Activated gamma-delta T cell treated with Interleukin-2 at 50 U/mL for 16 hours (primary cell): ENCODE results near the gene NME9.

Source experiments
- DNase-seq: peaks from one replicate; pipeline ENCODE4 v3.0.0-alpha.2; 2020

The NME9 gene

DNA sequence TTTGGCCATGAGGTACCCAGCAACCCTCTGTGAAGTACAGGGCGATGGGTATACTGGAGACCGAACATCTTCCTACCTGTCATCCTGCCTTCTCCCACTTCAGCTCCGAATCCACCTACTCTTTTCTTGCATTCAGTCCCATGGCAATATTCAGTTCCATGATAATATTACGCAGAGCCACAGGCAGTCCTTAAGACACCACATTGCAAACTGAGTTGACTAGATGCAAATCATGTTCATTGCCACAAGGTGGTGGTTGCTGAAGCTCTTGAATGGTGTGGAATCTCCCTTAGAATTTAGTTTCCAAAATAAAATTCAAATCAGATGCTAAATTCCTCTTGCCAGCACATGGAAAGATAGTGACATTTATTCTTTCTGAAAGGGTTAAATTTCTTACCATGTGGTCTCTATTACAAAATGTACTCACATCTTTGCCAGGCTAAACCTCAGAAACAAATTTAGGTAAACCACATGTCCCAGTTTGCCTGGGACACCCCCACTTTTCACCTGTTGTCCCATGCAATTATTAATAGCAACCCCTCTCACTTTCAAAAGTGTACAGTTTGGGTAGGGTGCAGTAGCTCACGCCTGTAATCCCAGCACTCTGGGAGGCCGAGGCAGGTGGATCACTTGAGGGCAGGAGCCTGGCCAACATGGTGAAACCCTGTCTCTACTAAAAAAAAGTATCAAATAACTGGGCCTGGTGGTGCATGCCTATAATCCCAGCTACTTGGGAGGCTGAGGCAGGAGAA lies 1.7 kb upstream of the NME9 start:
- no peak for DNase-seq

DNA sequence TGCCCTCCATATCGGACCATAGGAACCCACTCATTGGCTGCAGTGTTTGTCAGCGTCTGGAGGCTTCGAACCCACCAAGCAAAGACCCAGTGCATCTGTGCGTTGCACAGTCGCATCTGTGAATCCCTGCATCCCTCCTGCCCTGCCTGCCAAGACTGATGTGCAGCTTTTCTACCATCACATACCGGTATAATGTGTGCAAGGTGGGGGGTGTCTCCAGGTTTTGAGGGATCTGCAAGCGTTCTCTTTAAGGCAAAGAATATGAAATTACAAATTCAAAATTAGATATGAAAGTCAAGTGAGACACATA lies 288 bp upstream of the NME9 start:
- DNase-seq = no peak

- DNase-seq = no peak
Observed at GRCh38 chr3:138328341-138328740, 1.3 kb downstream of the NME9 start.

- no peak for DNase-seq
Observed at GRCh38 chr3:138327831-138328230, 1.8 kb downstream of the NME9 start.

GRCh38 chr3:138326866-138327595 lies 2.6 kb downstream of the NME9 start:
- DNase-seq = no peak

DNA sequence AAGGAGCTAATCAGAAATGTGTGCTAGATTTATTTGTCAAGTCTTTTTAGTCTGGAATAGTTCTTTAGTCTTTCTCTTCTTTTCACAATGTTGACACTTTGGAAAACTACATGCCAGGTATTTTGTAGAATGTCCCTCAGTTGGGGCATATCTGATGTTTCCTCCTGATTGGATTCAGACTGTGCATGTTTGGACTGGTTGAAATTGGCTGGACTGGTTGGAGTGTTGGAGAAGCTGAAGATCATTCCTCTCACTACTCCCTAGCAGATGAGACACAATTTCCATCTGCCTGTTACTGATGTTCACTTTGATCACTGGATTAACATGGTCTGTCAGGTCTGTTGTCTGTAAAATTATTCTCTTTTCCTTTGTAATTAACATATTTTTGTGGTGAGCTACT lies 3.7 kb downstream of the NME9 start:
- no peak for DNase-seq

DNA sequence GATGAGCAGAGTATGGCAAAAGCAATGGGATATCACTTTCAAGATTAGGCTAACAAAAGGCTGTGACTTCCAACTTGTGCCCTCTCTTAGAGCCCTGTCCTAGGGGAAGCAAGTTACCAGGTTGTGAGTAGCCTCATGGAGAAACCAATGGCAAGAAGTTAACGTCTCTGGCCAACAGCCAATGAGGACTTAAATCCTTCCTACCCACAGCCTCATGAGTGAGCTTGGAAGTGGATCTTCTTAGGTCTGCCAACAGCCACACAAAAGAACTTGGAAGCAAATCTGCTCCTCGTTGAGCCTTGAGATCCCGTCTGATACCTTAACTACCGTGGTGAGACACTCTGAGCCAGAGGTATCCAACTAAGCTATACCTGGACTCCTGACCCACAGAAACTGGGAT lies 5.7 kb downstream of the NME9 start:
- DNase-seq = no peak

GRCh38 chr3:138317687-138318086 lies 12.0 kb downstream of the NME9 start:
- no peak for DNase-seq

- DNase-seq = no peak
Observed at GRCh38 chr3:138314751-138315150, 14.9 kb downstream of the NME9 start.

DNA sequence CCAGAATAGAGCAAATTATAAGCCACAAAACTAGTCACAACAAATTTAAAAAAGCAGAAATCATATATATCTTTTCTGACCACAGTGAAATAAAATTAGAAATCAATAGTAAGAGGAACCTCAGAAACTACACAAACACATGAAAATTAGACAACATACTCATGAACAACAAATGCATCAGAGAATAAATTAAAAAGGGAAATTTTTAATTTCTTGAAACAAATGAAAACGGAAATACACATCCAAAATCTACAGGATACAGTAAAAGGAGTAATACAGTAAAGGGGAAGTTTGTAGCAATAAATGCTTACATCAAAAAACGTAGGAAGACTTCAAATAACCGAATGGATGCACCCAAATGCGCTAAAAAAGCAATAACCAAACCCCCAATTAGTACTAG lies 19.2 kb downstream of the NME9 start:
- no peak for DNase-seq

GRCh38 chr3:138308783-138309182 lies 20.9 kb downstream of the NME9 start:
- DNase-seq = no peak

GRCh38 chr3:138307899-138308298 lies 21.8 kb downstream of the NME9 start:
- DNase-seq = no peak

- no peak for DNase-seq
Observed at GRCh38 chr3:138303474-138303873, 26.2 kb downstream of the NME9 start.

DNA sequence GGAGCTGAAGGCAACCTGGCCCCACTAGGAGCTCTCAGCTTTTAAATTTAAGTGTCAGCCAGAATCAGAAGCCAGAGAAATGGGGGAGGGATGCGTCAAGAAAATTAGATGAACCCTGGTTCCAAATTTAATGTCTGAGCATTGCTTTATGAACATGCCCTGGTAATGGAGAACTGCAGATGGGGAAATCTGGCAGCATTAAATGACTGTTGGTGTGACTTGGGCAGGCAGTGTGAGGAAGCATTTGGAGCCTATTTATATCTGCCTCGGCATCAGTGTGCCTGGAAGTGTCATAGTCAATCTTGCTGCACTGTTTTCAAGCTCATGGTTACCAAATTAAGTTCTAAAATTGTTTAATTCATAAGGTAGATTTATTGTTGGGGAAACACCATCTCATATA lies 29.0 kb downstream of the NME9 start:
- no peak for DNase-seq

- DNase-seq = no peak
Observed at GRCh38 chr3:138297876-138298275, 31.8 kb downstream of the NME9 start.

- DNase-seq = no peak
Observed at GRCh38 chr3:138297059-138297607, 32.5 kb downstream of the NME9 start.

DNA sequence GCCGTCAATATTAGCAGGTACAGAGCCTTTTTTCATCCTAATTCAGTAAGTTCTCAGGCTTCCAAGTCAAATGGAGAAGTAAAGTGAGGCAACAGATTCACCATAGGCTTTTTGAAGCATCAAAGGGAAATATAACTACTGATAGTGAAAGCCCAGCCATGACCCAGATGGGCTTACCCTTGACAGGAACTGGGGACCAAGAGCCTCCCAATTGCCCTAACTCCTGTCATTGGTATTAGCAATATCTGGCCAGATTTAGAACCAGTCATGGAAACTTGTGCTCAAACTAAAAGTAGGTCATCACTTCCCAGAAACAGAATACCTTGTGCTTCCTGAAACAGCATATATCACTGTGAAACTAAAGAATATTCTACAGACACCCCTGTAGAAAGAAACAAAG lies 33.0 kb downstream of the NME9 start:
- no peak for DNase-seq

GRCh38 chr3:138289701-138290100 lies 40.0 kb downstream of the NME9 start:
- DNase-seq = no peak

GRCh38 chr3:138289260-138289659 lies 40.4 kb downstream of the NME9 start:
- DNase-seq = no peak

DNA sequence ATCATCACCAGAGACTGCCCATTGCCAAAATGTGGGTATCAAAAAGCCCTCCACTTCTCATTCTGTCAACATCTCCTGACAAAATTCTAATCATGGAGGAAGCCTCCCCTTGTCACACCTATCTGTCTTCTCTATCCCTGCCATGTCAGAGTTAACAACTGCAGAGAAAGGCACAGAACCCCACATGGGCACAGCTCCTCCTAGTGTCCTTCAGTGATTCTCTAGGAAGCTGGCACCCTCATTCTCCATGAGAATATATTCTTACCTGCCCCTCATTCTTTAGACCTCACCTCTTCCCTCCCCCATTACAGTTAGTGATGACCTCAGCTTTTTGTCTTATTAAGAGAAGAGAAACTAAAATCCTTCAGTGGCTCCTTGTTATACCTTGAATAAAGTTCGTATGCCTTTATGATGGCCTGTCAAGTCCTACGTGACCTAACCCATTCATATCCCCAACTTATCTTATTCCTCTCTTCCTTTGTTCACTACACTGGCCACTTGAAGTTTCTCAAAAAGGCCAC lies 44.6 kb downstream of the NME9 start:
- no peak for DNase-seq

GRCh38 chr3:138284079-138284478 lies 45.6 kb downstream of the NME9 start:
- DNase-seq = no peak

DNA sequence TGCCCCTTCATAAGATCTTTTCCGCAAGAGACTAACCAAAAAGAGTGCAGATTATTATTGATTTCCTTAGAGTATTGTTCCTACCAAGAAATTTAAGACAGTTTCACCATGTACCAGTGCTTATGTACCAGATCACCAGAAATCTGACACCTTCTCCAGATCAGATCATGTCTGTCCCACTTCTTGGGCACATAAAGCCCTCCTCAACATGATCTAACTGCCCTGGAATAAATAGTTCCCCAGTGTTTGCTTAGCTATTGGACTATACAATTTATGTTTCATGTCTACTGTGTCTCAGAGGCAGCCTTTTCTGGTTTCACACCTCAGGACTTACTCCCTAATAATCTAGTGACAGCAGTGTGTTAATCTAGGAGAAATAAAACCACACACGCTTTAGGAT lies 46.8 kb downstream of the NME9 start:
- DNase-seq = no peak

DNA sequence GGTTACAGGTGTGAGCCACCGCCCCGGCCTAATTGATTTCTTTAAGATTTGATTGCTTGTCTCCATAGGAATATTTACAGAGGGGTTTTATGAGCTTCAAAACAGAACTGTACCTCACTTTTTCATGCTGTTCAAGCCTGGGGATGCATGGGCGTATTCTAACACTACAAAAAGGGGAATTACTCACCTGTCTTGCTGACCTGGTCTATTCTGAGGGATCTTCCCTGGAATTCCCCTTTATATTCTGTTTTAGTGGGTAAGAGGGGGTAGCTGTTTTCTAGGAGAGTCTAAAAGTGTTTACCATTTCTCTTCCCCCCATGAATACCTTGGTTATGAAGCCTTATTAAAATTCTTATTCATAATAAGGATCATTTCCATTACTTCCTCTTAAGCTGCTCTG lies 48.1 kb downstream of the NME9 start:
- no peak for DNase-seq

DNA sequence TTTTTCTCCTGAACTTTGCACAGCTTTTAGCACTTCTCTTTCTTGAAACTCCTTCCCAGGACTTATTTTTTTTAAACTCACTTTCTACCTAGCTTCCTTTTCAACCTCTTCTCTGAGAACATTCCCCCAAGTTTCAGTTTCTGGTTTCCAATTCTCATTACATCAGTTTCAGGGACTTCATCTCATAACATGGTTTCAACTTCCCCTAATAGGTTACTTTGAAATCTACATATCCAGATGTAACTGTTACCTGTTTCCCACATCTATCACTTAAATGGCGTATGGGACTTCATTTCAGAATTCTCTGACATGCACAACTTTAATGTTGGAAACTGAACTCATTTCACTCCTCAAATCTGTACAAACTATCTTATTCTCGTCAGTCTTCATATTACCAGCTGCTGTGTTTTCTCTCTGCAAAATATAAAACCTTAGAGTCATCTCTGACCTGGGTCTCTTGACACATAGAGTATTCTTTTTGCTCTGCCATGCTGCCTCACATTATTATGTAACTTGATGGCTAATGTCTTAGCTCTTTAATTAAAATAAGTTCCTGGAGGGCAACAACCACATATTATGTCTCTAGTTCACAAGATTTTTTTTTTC lies 58.4 kb downstream of the NME9 start:
- no peak for DNase-seq
